Medulla oblongata (tissue), 1 donor: Measurements from ENCODE around the gene VNN1.
A peak's percentile ranks its signal among the peaks of the same experiment; 100 is the strongest.

ENCODE experiments used
- DNase-seq: peaks from one replicate; pipeline ENCODE4 v3.0.0-alpha.2; 2015; ENCODE audit errors: extremely low spot score

The VNN1 gene

GRCh38 chr6:132713352-132714134, at the start of gene VNN1:
TSS of gene VNN1 (minus strand) at chr6:132714055. CDS start at chr6:132714035, 20 bp downstream.
- peak; percentile 67 for DNase-seq

GRCh38 chr6:132763269-132763668, 49.4 kb upstream of the VNN1 start:
- DNase-seq, result peak; percentile 58

GRCh38 chr6:132760256-132760655, 46.4 kb upstream of the VNN1 start:
- no peak for DNase-seq

- DNase-seq, result no peak
Measured at GRCh38 chr6:132758689-132759088, 44.8 kb upstream of the VNN1 start.

GRCh38 chr6:132752255-132752654, 38.4 kb upstream of the VNN1 start:
- no peak for DNase-seq

- DNase-seq, result no peak
Measured at GRCh38 chr6:132751828-132752227, 38.0 kb upstream of the VNN1 start.

- no peak for DNase-seq
Measured at GRCh38 chr6:132751306-132751705, 37.5 kb upstream of the VNN1 start.

- no peak for DNase-seq
Measured at GRCh38 chr6:132750455-132751248, 36.8 kb upstream of the VNN1 start.

- DNase-seq, result peak; percentile 33
Measured at GRCh38 chr6:132749111-132749510, 35.3 kb upstream of the VNN1 start.

GRCh38 chr6:132748446-132748845, 34.6 kb upstream of the VNN1 start:
- no peak for DNase-seq

- no peak for DNase-seq
Measured at GRCh38 chr6:132746048-132746447, 32.2 kb upstream of the VNN1 start.

GRCh38 chr6:132742495-132742894, 28.6 kb upstream of the VNN1 start:
- no peak for DNase-seq

GRCh38 chr6:132741281-132741680, 27.4 kb upstream of the VNN1 start:
- DNase-seq, result no peak

GRCh38 chr6:132736239-132736638, 22.4 kb upstream of the VNN1 start:
- no peak for DNase-seq

- peak; percentile 22 for DNase-seq
Measured at GRCh38 chr6:132734694-132735236, 20.9 kb upstream of the VNN1 start.

- no peak for DNase-seq
Measured at GRCh38 chr6:132733814-132734213, 20.0 kb upstream of the VNN1 start.

GRCh38 chr6:132733283-132733682, 19.4 kb upstream of the VNN1 start:
- no peak for DNase-seq

GRCh38 chr6:132731086-132731485, 17.2 kb upstream of the VNN1 start:
- no peak for DNase-seq

GRCh38 chr6:132730560-132730959, 16.7 kb upstream of the VNN1 start:
- no peak for DNase-seq

- DNase-seq, result no peak
Measured at GRCh38 chr6:132728616-132729015, 14.8 kb upstream of the VNN1 start.

GRCh38 chr6:132726608-132726975, 12.7 kb upstream of the VNN1 start:
- DNase-seq, result no peak

- DNase-seq, result no peak
Measured at GRCh38 chr6:132725947-132726607, 12.2 kb upstream of the VNN1 start.
